Spleen (tissue), 11 donors: ENCODE data around the gene TMEM212. TPM values are rescaled to one million over a fixed set of nuclear protein-coding genes. Genes with fewer than 3 reads are reported as not detected.

Source experiments
- DNase-seq: peaks from one replicate; pipeline ENCODE4 v3.0.0-alpha.2; 2020
- H3K27ac ChIP-seq, 8 donors: fragments of 200-600 bp; sonication (generic) in 7 of 8; 1 replicate in 4 of 8; 2 replicates in 4 of 8; pipeline versions ENCODE4 v1.5.0 to v1.8.0; 2016 to 2021; ENCODE audit warnings: inconsistent platforms in 4 of 8, mild to moderate bottlenecking in 4 of 8, moderate library complexity in 1 of 8
- H3K27me3 ChIP-seq, 7 donors: fragments of 200-600 bp; sonication (generic) in 6 of 7; replicated peaks in 1 of 7; 1 replicate in 4 of 7; 2 replicates in 3 of 7; pipeline versions ENCODE4 v1.5.0 to v1.8.0; 2016 to 2021; ENCODE audit warnings: inconsistent platforms in 3 of 7, mild to moderate bottlenecking in 1 of 7
- H3K36me3 ChIP-seq, 6 donors: fragments of 200-600 bp; sonication (generic) in 5 of 6; 1 replicate in 4 of 6; 2 replicates in 2 of 6; pipeline versions ENCODE4 v1.5.0 to v1.8.0; 2016 to 2021; ENCODE audit warnings: inconsistent platforms in 2 of 6
- H3K4me1 ChIP-seq, 6 donors: fragments of 200-600 bp; sonication (generic) in 5 of 6; 1 replicate in 3 of 6; 2 replicates in 3 of 6; pipeline versions ENCODE4 v1.5.0 to v1.8.0; 2016 to 2021; ENCODE audit warnings: inconsistent platforms in 3 of 6
- H3K4me3 ChIP-seq, 8 donors: fragments of 200-600 bp; sonication (generic) in 7 of 8; 1 replicate in 4 of 8; 2 replicates in 4 of 8; pipeline versions ENCODE4 v1.5.0 to v1.8.0; 2016 to 2021; ENCODE audit warnings: inconsistent platforms in 4 of 8, mild to moderate bottlenecking in 4 of 8, moderate library complexity in 2 of 8
- H3K9me3 ChIP-seq, 8 donors: fragments of 200-600 bp; sonication (generic) in 7 of 8; 1 replicate in 4 of 8; 2 replicates in 4 of 8; pipeline versions ENCODE4 v1.5.0 to v1.8.0; 2016 to 2021; ENCODE audit warnings: inconsistent platforms in 4 of 8
- CTCF ChIP-seq, 11 experiments: fragments of 200-600 bp in 7 of 11; fragments of 450-650 bp in 4 of 11; sonication (generic) in 4 of 11; IDR thresholded peaks in 8 of 11; conservative IDR thresholded peaks in 3 of 11; 1 replicate in 7 of 11; 2 replicates in 4 of 11; pipeline versions ENCODE4 v1.4.0 to v1.8.0; 2016 to 2021; ENCODE audit warnings: antibody characterized with exemption in 11 of 11, inconsistent platforms in 4 of 11, mild to moderate bottlenecking in 1 of 11
- POLR2A ChIP-seq, 3 donors: fragments of 450-650 bp; IDR thresholded peaks; one replicate each; pipeline ENCODE4 v1.5.1; 2017; ENCODE audit warnings: antibody characterized with exemption in 3 of 3, mild to moderate bottlenecking in 1 of 3
- POLR2AphosphoS5 ChIP-seq, 3 donors: sonication (generic); formaldehyde crosslinking; IDR thresholded peaks; one replicate each; pipeline ENCODE4 v1.5.1; 2017; ENCODE audit warnings: antibody characterized with exemption in 3 of 3
- WGBS, 5 donors: extraction: QIAGEN DNeasy Blood & Tissue Kit in 3 of 5; methylation state at CpG; one replicate each; pipeline versions ENCODE4 v1.1.5 to v1.1.7; 2013 to 2018; 5-methylcytosine and 5-hydroxymethylcytosine counted together
- intact Hi-C: fragments of 100-400 bp; cut with DNase I; formaldehyde crosslinking; loops from one replicate; pipeline ENCODE4 v1.15.0; 2023; ENCODE audit warnings: low total_unique reads
- polyA plus RNA-seq, 3 donors: library from polyadenylated mRNA; stranded (reverse); fragments of 200-250 nt; gene quantifications; one replicate each; pipeline ENCODE4 v1.2.1, GENCODE V29; 2013
- total RNA-seq, 7 donors: library from RNA; depleted of rRNA in 3 of 7; stranded (reverse); fragments of >200 nt in 3 of 7; fragmentation: NEBNext Ultra II Directional in 4 of 7; extraction: Animal tissue kit (Norgen Biotek cat#: 25700) in 4 of 7; gene quantifications; one replicate each; pipeline versions ENCODE4 v1.1.0 to v1.2.1, GENCODE V29; 2016 to 2021
- donor health status: healthy with polysubstance abuse.
- donor health status: DM: no; HTN: no; CAD: no; lungs with moderate emphysema.
- donor health status: DM: no; HTN: no; CAD: no.
- donor health status: Bipolar disorder and iron deficiency.
- donor health status: healthy.
- donor health status: DM: no; HTN: no; CAD: no.
- donor health status: DM: yes; HTN: yes; CAD: no.

TMEM212 gene
- total and polyA plus RNA-seq, 10 donors: not detected

- TF ChIP-seq POLR2AphosphoS5 (IDR thresholded peaks at IDR 0.05) (no peak), CTCF (IDR thresholded peaks at IDR 0.05 in 8 of 11, conservative IDR thresholded peaks at IDR 0.05 in 3 of 11) (no peak), POLR2A (IDR thresholded peaks at IDR 0.05) (no peak)
- no peak overlapping the region for H3K27ac ChIP-seq
- DNase-seq: no peak
- peaks cover 0 to 15% (median 4%) of the 10 kb centered on the region in 6 donors for H3K4me1 ChIP-seq
- no peak overlapping the region for H3K4me3 ChIP-seq
- intact Hi-C loops: no loop called here
- H3K9me3 ChIP-seq: no peaks in the 10 kb centered on the region
- H3K27me3 ChIP-seq: no peaks in the 10 kb centered on the region
- WGBS, 5 donors: 73 to 87% (median 83%) methylated on average over 4 of the region's 4 CpGs
- H3K36me3 ChIP-seq: no peaks in the 10 kb centered on the region
Observed at GRCh38 chr3:171817074-171817800, 25.9 kb upstream of the TMEM212 start.

- DNase-seq: no peak
- Histone ChIP-seq H3K9me3 (no peaks in the 10 kb centered on the region), H3K27me3 (no peaks in the 10 kb centered on the region), H3K4me3 (no peak overlapping the region), H3K4me1 (peaks cover 0 to 16% (median 5%) of the 10 kb centered on the region in 6 donors), H3K27ac (no peak overlapping the region), H3K36me3 (no peaks in the 10 kb centered on the region)
- 81 to 93% (median 90%) methylated on average over 3 of the region's 3 CpGs for WGBS, 5 donors
- no peak for TF ChIP-seq POLR2A (IDR thresholded peaks at IDR 0.05)
- TF ChIP-seq POLR2AphosphoS5 (IDR thresholded peaks at IDR 0.05): no peak
- TF ChIP-seq CTCF (IDR thresholded peaks at IDR 0.05 in 8 of 11, conservative IDR thresholded peaks at IDR 0.05 in 3 of 11): no peak
- intact Hi-C loops: no loop called here
Observed at GRCh38 chr3:171821044-171821443, 22.1 kb upstream of the TMEM212 start.

- H3K9me3 ChIP-seq: no peaks in the 10 kb centered on the region
- H3K27me3 ChIP-seq: no peaks in the 10 kb centered on the region
- H3K4me3 ChIP-seq: no peak overlapping the region
- intact Hi-C loops: no loop called here
- no peak for DNase-seq
- no peak overlapping the region for H3K27ac ChIP-seq
- peaks cover 0 to 16% (median 5%) of the 10 kb centered on the region in 6 donors for H3K4me1 ChIP-seq
- H3K36me3 ChIP-seq: no peaks in the 10 kb centered on the region
- WGBS, 5 donors: 38 to 57% (median 52%) methylated on average over 2 of the region's 2 CpGs
- TF ChIP-seq POLR2AphosphoS5 (IDR thresholded peaks at IDR 0.05): no peak
- no peak for TF ChIP-seq CTCF (IDR thresholded peaks at IDR 0.05 in 8 of 11, conservative IDR thresholded peaks at IDR 0.05 in 3 of 11)
- no peak for TF ChIP-seq POLR2A (IDR thresholded peaks at IDR 0.05)
Observed at GRCh38 chr3:171821778-171822358, 21.3 kb upstream of the TMEM212 start.

- intact Hi-C loops: no loop called here
- no peaks in the 10 kb centered on the region for H3K36me3 ChIP-seq
- H3K9me3 ChIP-seq: no peaks in the 10 kb centered on the region
- DNase-seq: no peak
- peaks cover 0 to 16% (median 5%) of the 10 kb centered on the region in 6 donors for H3K4me1 ChIP-seq
- no peak overlapping the region for H3K4me3 ChIP-seq
- WGBS, 5 donors: 70 to 95% (median 80%) methylated on average over 4 of the region's 4 CpGs
- TF ChIP-seq CTCF (IDR thresholded peaks at IDR 0.05 in 8 of 11, conservative IDR thresholded peaks at IDR 0.05 in 3 of 11): no peak
- no peak for TF ChIP-seq POLR2AphosphoS5 (IDR thresholded peaks at IDR 0.05)
- no peak overlapping the region for H3K27ac ChIP-seq
- no peaks in the 10 kb centered on the region for H3K27me3 ChIP-seq
Observed at GRCh38 chr3:171822431-171823106, 20.6 kb upstream of the TMEM212 start.
